ENCODE measurements around the gene RUNX3.
"Not testable (repeated sequence)": the region's sequence is repeated elsewhere in the genome, so short reads cannot be mapped to it uniquely, and the experiment has no call there.

RUNX3 gene

GRCh38 chr1:24912376-24913273 is 17.5 kb downstream of the RUNX3 start:
- no peak for ATAC-seq

GRCh38 chr1:24911651-24912155 is 18.4 kb downstream of the RUNX3 start:
- ATAC-seq: no peak

GRCh38 chr1:24910751-24911650 is 19.1 kb downstream of the RUNX3 start:
- peak; percentile 93 to 96 for ATAC-seq

GRCh38 chr1:24910210-24910609 is 19.9 kb downstream of the RUNX3 start:
- no peak for ATAC-seq

- ATAC-seq: no peak
Measured at GRCh38 chr1:24909388-24909898, 20.6 kb downstream of the RUNX3 start.

- no peak for ATAC-seq
Measured at GRCh38 chr1:24908591-24909259, 21.4 kb downstream of the RUNX3 start.

GRCh38 chr1:24907587-24908294 is 22.3 kb downstream of the RUNX3 start:
- ATAC-seq: not testable (repeated sequence)

- ATAC-seq: no peak
Measured at GRCh38 chr1:24906760-24907490, 23.2 kb downstream of the RUNX3 start.

GRCh38 chr1:24905979-24906720 is 23.9 kb downstream of the RUNX3 start:
- ATAC-seq: no peak

GRCh38 chr1:24905355-24905978 is 24.6 kb downstream of the RUNX3 start:
- ATAC-seq: no peak

- no peak for ATAC-seq
Measured at GRCh38 chr1:24904731-24905354, 25.2 kb downstream of the RUNX3 start.

- no peak for ATAC-seq
Measured at GRCh38 chr1:24903955-24904730, 25.9 kb downstream of the RUNX3 start.

GRCh38 chr1:24903560-24903954 is 26.5 kb downstream of the RUNX3 start:
- ATAC-seq: no peak

GRCh38 chr1:24903011-24903461 is 27.0 kb downstream of the RUNX3 start:
- no peak for ATAC-seq

- no peak for ATAC-seq
Measured at GRCh38 chr1:24902471-24902891, 27.6 kb downstream of the RUNX3 start.

- ATAC-seq: no peak
Measured at GRCh38 chr1:24901791-24902470, 28.1 kb downstream of the RUNX3 start.

GRCh38 chr1:24900985-24901781 is 28.9 kb downstream of the RUNX3 start:
- no peak for ATAC-seq
